Spleen (tissue), 7 donors: Measurements from ENCODE around the gene DPP4.

ENCODE experiments used
- POLR2A ChIP-seq, 3 donors: fragments of 450-650 bp; IDR thresholded peaks; one replicate each; pipeline ENCODE4 v1.5.1; 2017; ENCODE audit warnings: antibody characterized with exemption in 3 of 3, mild to moderate bottlenecking in 1 of 3
- POLR2AphosphoS5 ChIP-seq, 3 donors: sonication (generic); formaldehyde crosslinking; IDR thresholded peaks; one replicate each; pipeline ENCODE4 v1.5.1; 2017; ENCODE audit warnings: antibody characterized with exemption in 3 of 3
- TF ChIP-seq, protein P1 (sequence below), 11 experiments: fragments of 200-600 bp in 7 of 11; fragments of 450-650 bp in 4 of 11; sonication (generic) in 4 of 11; IDR thresholded peaks in 8 of 11; conservative IDR thresholded peaks in 3 of 11; 1 replicate in 7 of 11; 2 replicates in 4 of 11; pipeline versions ENCODE4 v1.4.0 to v1.8.0; 2016 to 2021; ENCODE audit warnings: antibody characterized with exemption in 11 of 11, inconsistent platforms in 4 of 11, mild to moderate bottlenecking in 1 of 11
- donor health status: DM: no; HTN: no; CAD: no; lungs with moderate emphysema.
- donor health status: DM: no; HTN: no; CAD: no.
- donor health status: DM: no; HTN: no; CAD: no.

DNA sequence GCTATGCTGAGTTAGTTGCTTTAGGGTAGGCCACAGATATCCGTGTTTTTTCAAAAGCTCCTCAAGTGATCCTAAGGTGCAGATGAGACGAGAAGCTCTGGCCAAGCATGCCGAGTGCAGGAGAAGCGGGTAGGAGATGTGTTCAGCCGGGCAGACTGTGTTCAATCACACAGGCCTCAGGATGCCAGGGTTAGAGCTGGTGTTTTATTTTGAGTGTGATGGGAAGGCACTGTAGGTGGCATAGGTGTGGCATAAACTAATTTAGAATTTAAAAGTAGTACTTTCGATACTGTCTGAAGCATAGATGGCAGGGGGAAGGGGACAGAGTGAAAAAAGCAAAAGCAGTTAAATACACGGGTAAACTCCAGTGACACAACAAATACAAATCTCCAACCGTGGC is 30.9 kb downstream of the DPP4 start:
- TF ChIP-seq POLR2AphosphoS5 (IDR thresholded peaks at IDR 0.05) (no peak), POLR2A (IDR thresholded peaks at IDR 0.05) (no peak)
- TF ChIP-seq, protein P1, sequence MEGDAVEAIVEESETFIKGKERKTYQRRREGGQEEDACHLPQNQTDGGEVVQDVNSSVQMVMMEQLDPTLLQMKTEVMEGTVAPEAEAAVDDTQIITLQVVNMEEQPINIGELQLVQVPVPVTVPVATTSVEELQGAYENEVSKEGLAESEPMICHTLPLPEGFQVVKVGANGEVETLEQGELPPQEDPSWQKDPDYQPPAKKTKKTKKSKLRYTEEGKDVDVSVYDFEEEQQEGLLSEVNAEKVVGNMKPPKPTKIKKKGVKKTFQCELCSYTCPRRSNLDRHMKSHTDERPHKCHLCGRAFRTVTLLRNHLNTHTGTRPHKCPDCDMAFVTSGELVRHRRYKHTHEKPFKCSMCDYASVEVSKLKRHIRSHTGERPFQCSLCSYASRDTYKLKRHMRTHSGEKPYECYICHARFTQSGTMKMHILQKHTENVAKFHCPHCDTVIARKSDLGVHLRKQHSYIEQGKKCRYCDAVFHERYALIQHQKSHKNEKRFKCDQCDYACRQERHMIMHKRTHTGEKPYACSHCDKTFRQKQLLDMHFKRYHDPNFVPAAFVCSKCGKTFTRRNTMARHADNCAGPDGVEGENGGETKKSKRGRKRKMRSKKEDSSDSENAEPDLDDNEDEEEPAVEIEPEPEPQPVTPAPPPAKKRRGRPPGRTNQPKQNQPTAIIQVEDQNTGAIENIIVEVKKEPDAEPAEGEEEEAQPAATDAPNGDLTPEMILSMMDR (IDR thresholded peaks at IDR 0.05 in 8 of 11, conservative IDR thresholded peaks at IDR 0.05 in 3 of 11): no peak
